Tibial artery (tissue), 4 donors: ENCODE measurements around the gene VWA5A.

Experiments used
- DNase-seq, 2 donors: peaks; one replicate each; pipeline ENCODE4 v3.0.0-alpha.2; 2019
- H3K27ac ChIP-seq, 2 donors: fragments of 200-600 bp; sonication (generic) in 1 of 2; 1 replicate in 1 of 2; 2 replicates in 1 of 2; pipeline ENCODE4 v1.5.1; 2018 to 2019; ENCODE audit warnings: mild to moderate bottlenecking in 1 of 2
- H3K27me3 ChIP-seq, 2 donors: fragments of 200-600 bp; sonication (generic) in 1 of 2; one replicate each; pipeline versions ENCODE4 v1.5.1 to v1.6.0; 2016 to 2019
- H3K36me3 ChIP-seq, 3 donors: fragments of 200-600 bp; sonication (generic) in 2 of 3; one replicate each; pipeline ENCODE4 v1.5.1; 2016 to 2019; ENCODE audit warnings: mild to moderate bottlenecking in 2 of 3
- H3K4me1 ChIP-seq, 4 donors: fragments of 200-600 bp; sonication (generic) in 2 of 4; 1 replicate in 3 of 4; 2 replicates in 1 of 4; pipeline ENCODE4 v1.5.1; 2016 to 2019
- H3K4me3 ChIP-seq, 2 donors: fragments of 200-600 bp; sonication (generic) in 1 of 2; 1 replicate in 1 of 2; 2 replicates in 1 of 2; pipeline ENCODE4 v1.5.1; 2018 to 2019; ENCODE audit warnings: mild to moderate bottlenecking in 2 of 2
- H3K9me3 ChIP-seq, 3 donors: fragments of 200-600 bp; sonication (generic) in 1 of 3; one replicate each; pipeline ENCODE4 v1.5.1; 2016 to 2019
- CTCF ChIP-seq, 2 experiments: fragments of 200-600 bp in 1 of 2; fragments of 450-650 bp in 1 of 2; IDR thresholded peaks; one replicate each; pipeline ENCODE4 v1.5.1; 2017 to 2019; ENCODE audit warnings: antibody characterized with exemption in 2 of 2, mild to moderate bottlenecking in 1 of 2, moderate library complexity in 1 of 2
- intact Hi-C: fragments of 100-400 bp; cut with DNase I; formaldehyde crosslinking; loops from one replicate; pipeline ENCODE4 v1.15.0; 2023; ENCODE audit warnings: low total_unique reads

Gene VWA5A

GRCh38 chr11:124071623-124071948 is 43.7 kb upstream of the VWA5A start:
- Histone ChIP-seq H3K9me3 (no peaks in the 10 kb centered on the region), H3K27me3 (peaks cover 0 to 26% of the 10 kb centered on the region in 2 donors), H3K36me3 (no peaks in the 10 kb centered on the region), H3K4me3 (no peak overlapping the region), H3K4me1 (peaks cover 0 to 22% (median 7%) of the 10 kb centered on the region in 4 donors), H3K27ac (no peak overlapping the region)
- TF ChIP-seq CTCF (IDR thresholded peaks at IDR 0.05): no peak
- no peak for DNase-seq
- intact Hi-C loops: loop anchor here (10.0 kb wide), 1 partner anchor 513 kb away; no protein-coding TSS in a partner anchor

GRCh38 chr11:124072147-124072546 is 43.1 kb upstream of the VWA5A start:
- H3K9me3 ChIP-seq: no peaks in the 10 kb centered on the region
- no peak overlapping the region for H3K4me3 ChIP-seq
- H3K27me3 ChIP-seq: peaks cover 0 to 28% of the 10 kb centered on the region in 2 donors
- H3K4me1 ChIP-seq: peaks cover 0 to 24% (median 7%) of the 10 kb centered on the region in 4 donors
- DNase-seq: no peak
- H3K36me3 ChIP-seq: no peaks in the 10 kb centered on the region
- intact Hi-C loops: loop anchor here (10.0 kb wide), 1 partner anchor 513 kb away; no protein-coding TSS in a partner anchor
- H3K27ac ChIP-seq: no peak overlapping the region
- no peak for TF ChIP-seq CTCF (IDR thresholded peaks at IDR 0.05)

DNA sequence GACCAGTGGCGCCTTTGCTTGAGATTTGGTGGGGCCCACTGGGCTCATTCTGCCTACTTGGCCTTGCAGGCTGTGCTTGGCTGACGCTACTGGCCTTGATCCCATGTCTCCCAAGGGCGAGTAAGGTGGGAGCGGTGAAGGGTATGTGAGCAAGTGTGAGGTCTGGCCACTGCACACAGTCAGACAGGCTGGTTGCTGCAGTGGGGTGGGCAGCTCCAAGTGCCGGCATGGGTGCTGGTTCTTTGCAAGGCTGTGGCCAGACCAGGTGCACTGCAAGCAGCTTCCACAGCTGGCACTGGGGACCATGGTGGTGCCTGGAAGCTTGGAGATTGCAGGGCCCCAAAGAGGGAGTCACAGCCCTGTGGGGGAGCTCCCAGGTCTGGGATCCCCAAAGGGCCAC is 40.7 kb upstream of the VWA5A start:
- Histone ChIP-seq H3K27me3 (peaks cover 0 to 24% of the 10 kb centered on the region in 2 donors), H3K9me3 (no peaks in the 10 kb centered on the region), H3K36me3 (no peaks in the 10 kb centered on the region), H3K27ac (no peak overlapping the region), H3K4me3 (no peak overlapping the region), H3K4me1 (peaks cover 0 to 20% (median 6%) of the 10 kb centered on the region in 4 donors)
- TF ChIP-seq CTCF (IDR thresholded peaks at IDR 0.05): no peak
- no peak for DNase-seq
- intact Hi-C loops: loop anchor here (10.0 kb wide), 1 partner anchor 510 kb away; no protein-coding TSS in a partner anchor

DNA sequence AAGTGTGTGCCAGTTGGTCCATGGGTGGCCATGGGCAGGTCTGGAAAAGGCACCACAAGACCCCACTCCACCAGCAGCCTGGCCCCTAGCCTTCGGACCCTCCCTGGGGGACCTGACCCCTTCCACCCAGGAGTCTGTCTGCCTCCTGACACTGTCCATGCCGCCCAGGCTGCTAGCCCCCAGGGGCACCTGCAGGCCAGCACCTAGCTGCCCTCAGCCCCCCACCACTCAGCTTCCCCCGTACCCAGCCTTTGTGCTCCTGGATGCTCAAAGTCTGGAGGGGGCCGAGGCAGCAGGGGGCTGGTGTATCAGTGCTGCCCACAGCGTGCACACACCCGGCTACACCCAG is 39.8 kb upstream of the VWA5A start:
- Histone ChIP-seq H3K27me3 (peaks cover 0 to 15% of the 10 kb centered on the region in 2 donors), H3K9me3 (no peaks in the 10 kb centered on the region), H3K4me1 (peaks cover 0 to 18% (median 5%) of the 10 kb centered on the region in 4 donors), H3K36me3 (no peaks in the 10 kb centered on the region), H3K4me3 (no peak overlapping the region), H3K27ac (no peak overlapping the region)
- intact Hi-C loops: loop anchor here (10.0 kb wide), 1 partner anchor 509 kb away; no protein-coding TSS in a partner anchor
- TF ChIP-seq CTCF (IDR thresholded peaks at IDR 0.05): no peak
- DNase-seq: no peak

GRCh38 chr11:124075841-124076651 is 39.2 kb upstream of the VWA5A start:
- DNase-seq: no peak
- peak overlapping the region; percentile 35 to 52 for H3K4me3 ChIP-seq
- intact Hi-C loops: loop anchor here (10.0 kb wide), 1 partner anchor 509 kb away; no protein-coding TSS in a partner anchor
- H3K9me3 ChIP-seq: no peaks in the 10 kb centered on the region
- H3K4me1 ChIP-seq: peaks cover 0 to 18% (median 5%) of the 10 kb centered on the region in 4 donors
- H3K36me3 ChIP-seq: no peaks in the 10 kb centered on the region
- H3K27me3 ChIP-seq: peaks cover 0 to 15% of the 10 kb centered on the region in 2 donors
- no peak for TF ChIP-seq CTCF (IDR thresholded peaks at IDR 0.05)
- H3K27ac ChIP-seq: no peak overlapping the region
